Measurements from ENCODE around the gene SDHA. TPM values are rescaled to one million over a fixed set of nuclear protein-coding genes. Genes with fewer than 3 reads are reported as not detected.
"Not testable (repeated sequence)": the region's sequence is repeated elsewhere in the genome, so short reads cannot be mapped to it uniquely, and the experiment has no call there.

The SDHA gene
- total and polyA plus RNA-seq, 10 donors, result 58.6 to 135 (median 107) TPM

DNA sequence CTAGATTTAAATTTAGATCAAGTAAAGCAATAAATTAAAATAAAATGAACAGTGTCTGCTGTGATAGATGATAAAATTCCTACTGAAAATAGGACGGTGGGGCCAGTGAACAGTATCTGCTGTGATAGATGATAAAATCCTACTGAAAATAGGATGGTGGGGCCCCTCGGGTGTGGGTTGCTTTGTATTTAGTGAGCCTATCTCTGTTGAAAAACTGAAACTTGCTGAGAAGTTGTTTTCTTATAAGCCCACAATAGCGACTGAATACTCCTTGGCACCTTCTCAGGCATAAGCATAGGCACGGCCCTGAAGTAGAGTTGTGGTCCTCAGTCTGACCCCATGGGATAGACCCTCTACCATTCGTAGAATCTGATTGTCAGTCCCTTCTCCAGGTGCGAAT, 5.7 kb downstream of the SDHA start:
- Histone ChIP-seq H3K36me3 (peaks cover 7 to 53% (median 50%) of the 10 kb centered on the region in 6 donors), H3K4me1 (peaks cover 20 to 53% (median 50%) of the 10 kb centered on the region in 6 donors), H3K27ac (no peak overlapping the region), H3K4me3 (no peak overlapping the region), H3K9me3 (no peaks in the 10 kb centered on the region), H3K27me3 (replicated peaks in 1 of 7) (no peaks in the 10 kb centered on the region)
- WGBS, 5 donors, result 72 to 88% (median 86%) methylated on average over 6 of the region's 6 CpGs
- no peak for DNase-seq
- intact Hi-C loops (cut with DNase I; ENCODE audit: low total_unique reads), result no loop called here
- no peak for TF ChIP-seq POLR2AphosphoS5 (IDR thresholded peaks at IDR 0.05)
- TF ChIP-seq, protein P1, sequence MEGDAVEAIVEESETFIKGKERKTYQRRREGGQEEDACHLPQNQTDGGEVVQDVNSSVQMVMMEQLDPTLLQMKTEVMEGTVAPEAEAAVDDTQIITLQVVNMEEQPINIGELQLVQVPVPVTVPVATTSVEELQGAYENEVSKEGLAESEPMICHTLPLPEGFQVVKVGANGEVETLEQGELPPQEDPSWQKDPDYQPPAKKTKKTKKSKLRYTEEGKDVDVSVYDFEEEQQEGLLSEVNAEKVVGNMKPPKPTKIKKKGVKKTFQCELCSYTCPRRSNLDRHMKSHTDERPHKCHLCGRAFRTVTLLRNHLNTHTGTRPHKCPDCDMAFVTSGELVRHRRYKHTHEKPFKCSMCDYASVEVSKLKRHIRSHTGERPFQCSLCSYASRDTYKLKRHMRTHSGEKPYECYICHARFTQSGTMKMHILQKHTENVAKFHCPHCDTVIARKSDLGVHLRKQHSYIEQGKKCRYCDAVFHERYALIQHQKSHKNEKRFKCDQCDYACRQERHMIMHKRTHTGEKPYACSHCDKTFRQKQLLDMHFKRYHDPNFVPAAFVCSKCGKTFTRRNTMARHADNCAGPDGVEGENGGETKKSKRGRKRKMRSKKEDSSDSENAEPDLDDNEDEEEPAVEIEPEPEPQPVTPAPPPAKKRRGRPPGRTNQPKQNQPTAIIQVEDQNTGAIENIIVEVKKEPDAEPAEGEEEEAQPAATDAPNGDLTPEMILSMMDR (IDR thresholded peaks at IDR 0.05 in 8 of 11, conservative IDR thresholded peaks at IDR 0.05 in 3 of 11), result no peak
- TF ChIP-seq POLR2A (IDR thresholded peaks at IDR 0.05), result no peak

DNA sequence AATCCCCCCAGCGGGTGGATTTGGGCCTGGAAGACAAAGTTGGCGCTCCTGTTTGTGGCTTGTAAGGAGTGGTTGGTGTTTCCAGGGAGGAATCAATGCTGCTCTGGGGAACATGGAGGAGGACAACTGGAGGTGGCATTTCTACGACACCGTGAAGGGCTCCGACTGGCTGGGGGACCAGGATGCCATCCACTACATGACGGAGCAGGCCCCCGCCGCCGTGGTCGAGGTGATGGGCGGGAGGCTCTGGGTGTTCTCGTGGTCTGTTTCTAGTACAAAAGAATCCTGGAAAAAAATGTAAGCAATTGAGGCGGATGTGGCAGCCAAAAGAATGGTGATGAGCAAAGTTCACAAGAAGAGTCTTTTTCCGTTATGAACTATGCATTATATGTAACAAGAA, 7.2 kb downstream of the SDHA start:
- Histone ChIP-seq H3K9me3 (no peaks in the 10 kb centered on the region), H3K27ac (no peak overlapping the region), H3K36me3 (peaks cover 7 to 69% (median 62%) of the 10 kb centered on the region in 6 donors), H3K27me3 (replicated peaks in 1 of 7) (no peaks in the 10 kb centered on the region), H3K4me3 (no peak overlapping the region), H3K4me1 (peaks cover 16 to 38% (median 35%) of the 10 kb centered on the region in 6 donors)
- WGBS, 5 donors, result 95 to 97% (median 96%) methylated on average over 14 of the region's 14 CpGs
- intact Hi-C loops (cut with DNase I; ENCODE audit: low total_unique reads), result no loop called here
- DNase-seq, result no peak
- TF ChIP-seq POLR2A (IDR thresholded peaks at IDR 0.05), result no peak
- TF ChIP-seq POLR2AphosphoS5 (IDR thresholded peaks at IDR 0.05), result peak in 1 of 3 donors; percentile 22

DNA sequence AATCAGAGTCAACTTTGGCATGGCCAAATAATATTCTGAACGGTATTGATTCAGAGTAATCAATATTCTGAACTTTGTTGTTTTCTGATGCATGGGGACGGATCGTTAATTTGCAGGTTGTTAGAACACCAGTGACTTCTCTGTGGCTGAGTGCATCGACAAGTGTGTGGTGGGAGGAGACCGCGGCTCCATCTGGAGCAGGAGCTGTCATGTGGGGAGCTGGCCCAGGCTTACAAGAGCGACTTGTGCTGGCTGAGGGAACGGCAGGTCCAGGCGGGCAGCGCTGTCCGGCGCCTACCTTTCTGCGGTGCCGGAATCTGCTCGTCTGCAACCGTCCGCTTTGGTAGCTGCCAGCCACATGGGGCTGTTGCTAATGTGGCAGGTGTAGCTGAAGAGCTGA, 9.3 kb downstream of the SDHA start:
- H3K36me3 ChIP-seq, result peaks cover 9 to 89% (median 82%) of the 10 kb centered on the region in 6 donors
- peaks cover 0 to 18% (median 15%) of the 10 kb centered on the region in 6 donors for H3K4me1 ChIP-seq
- H3K9me3 ChIP-seq; H3K27me3 ChIP-seq (replicated peaks in 1 of 7); intact Hi-C loops (cut with DNase I; ENCODE audit: low total_unique reads); DNase-seq; H3K4me3 ChIP-seq; H3K27ac ChIP-seq: not testable (repeated sequence)
- peak in 1 of 3 donors; percentile 26 for TF ChIP-seq POLR2AphosphoS5 (IDR thresholded peaks at IDR 0.05)
- WGBS, 5 donors, result 87 to 98% (median 96%) methylated on average over 6 to 15 of the region's 17 CpGs

- Histone ChIP-seq H3K9me3 (no peaks in the 10 kb centered on the region), H3K4me3 (no peak overlapping the region), H3K27me3 (replicated peaks in 1 of 7) (no peaks in the 10 kb centered on the region), H3K27ac (no peak overlapping the region), H3K36me3 (peaks cover 9 to 100% (median 95%) of the 10 kb centered on the region in 6 donors), H3K4me1 (peaks cover 0 to 2% (median under 1%) of the 10 kb centered on the region in 6 donors)
- 68 to 96% (median 90%) methylated on average over 3 of the region's 3 CpGs for WGBS, 5 donors
- TF ChIP-seq POLR2AphosphoS5 (IDR thresholded peaks at IDR 0.05) (no peak), POLR2A (IDR thresholded peaks at IDR 0.05) (no peak)
- TF ChIP-seq, protein P1 (IDR thresholded peaks at IDR 0.05 in 8 of 11, conservative IDR thresholded peaks at IDR 0.05 in 3 of 11), result no peak
- DNase-seq, result no peak
- intact Hi-C loops (cut with DNase I; ENCODE audit: low total_unique reads), result no loop called here
These were observed 10.8 kb downstream of the SDHA start for GRCh38 chr5:228886-229285.

GRCh38 chr5:230711-231110, 12.6 kb downstream of the SDHA start:
- H3K4me3 ChIP-seq, result no peak overlapping the region
- H3K36me3 ChIP-seq, result peaks cover 12 to 100% (median 94%) of the 10 kb centered on the region in 6 donors
- H3K9me3 ChIP-seq, result no peaks in the 10 kb centered on the region
- DNase-seq, result no peak
- H3K27me3 ChIP-seq (replicated peaks in 1 of 7), result no peaks in the 10 kb centered on the region
- H3K27ac ChIP-seq, result no peak overlapping the region
- H3K4me1 ChIP-seq, result no peaks in the 10 kb centered on the region
- 91 to 97% (median 94%) methylated on average over 14 of the region's 14 CpGs for WGBS, 5 donors
- intact Hi-C loops (cut with DNase I; ENCODE audit: low total_unique reads), result no loop called here
- TF ChIP-seq POLR2A (IDR thresholded peaks at IDR 0.05) (no peak), POLR2AphosphoS5 (IDR thresholded peaks at IDR 0.05) (peak in 1 of 3 donors; percentile 7)
